Natural killer cell (primary cell): Measurements from ENCODE around the gene NRG3. TPM values are rescaled to one million over a fixed set of nuclear protein-coding genes. Genes with fewer than 3 reads are reported as not detected.

Source experiments
- ATAC-seq, 3 donors: fragments of 150-1000 bp in 2 of 3; fragments of 200-7000 bp in 1 of 3; cut with Tn5 transposase; 1 replicate in 1 of 3; 2 replicates in 2 of 3; pipeline ENCODE4 v1.10.0; 2021; ENCODE audit warnings: mild to moderate bottlenecking in 2 of 3, moderate library complexity in 2 of 3
- DNase-seq, 2 donors: peaks; one replicate each; pipeline versions ENCODE4 v3.0.0 to v3.0.0-alpha.2; 2013 to 2021; ENCODE audit warnings: mixed read lengths in 1 of 2
- H3K27ac ChIP-seq: one replicate; pipeline ENCODE4 v1.5.1; 2013; ENCODE audit warnings: mild to moderate bottlenecking, low read length
- H3K27me3 ChIP-seq: one replicate; pipeline ENCODE4 v1.6.1; 2013; ENCODE audit warnings: low read length; ENCODE audit not compliant: control insufficient read depth, insufficient read depth
- H3K36me3 ChIP-seq: one replicate; pipeline ENCODE4 v1.6.1; 2013; ENCODE audit warnings: low read length; ENCODE audit not compliant: control insufficient read depth, insufficient read depth
- H3K4me1 ChIP-seq: one replicate; pipeline ENCODE4 v1.6.1; 2013; ENCODE audit warnings: low read length; ENCODE audit not compliant: control insufficient read depth, insufficient read depth
- H3K4me3 ChIP-seq: one replicate; pipeline ENCODE4 v1.5.1; 2013; ENCODE audit warnings: low read length
- H3K9me3 ChIP-seq: one replicate; pipeline ENCODE4 v1.6.1; 2013; ENCODE audit warnings: low read length; ENCODE audit not compliant: control insufficient read depth, insufficient read depth
- H3K27ac Mint-ChIP-seq, 2 donors: one replicate each; pipeline ENCODE4 v1.8.0; 2022; ENCODE audit warnings: mild to moderate bottlenecking in 2 of 2, mixed read lengths in 2 of 2, moderate library complexity in 1 of 2
- H3K27me3 Mint-ChIP-seq, 2 donors: one replicate each; pipeline ENCODE4 v1.8.0; 2022; ENCODE audit warnings: low read depth in 2 of 2, mixed read lengths in 2 of 2
- H3K36me3 Mint-ChIP-seq: one replicate; pipeline ENCODE4 v1.8.0; 2022; ENCODE audit warnings: mixed read lengths
- H3K4me1 Mint-ChIP-seq, 2 donors: one replicate each; pipeline ENCODE4 v1.8.0; 2022; ENCODE audit warnings: mixed read lengths in 2 of 2
- H3K4me3 Mint-ChIP-seq: one replicate; pipeline ENCODE4 v1.8.0; 2022; ENCODE audit warnings: mild to moderate bottlenecking, moderate library complexity, mixed read lengths
- H3K9me3 Mint-ChIP-seq, 2 donors: one replicate each; pipeline ENCODE4 v1.8.0; 2022; ENCODE audit warnings: mixed read lengths in 2 of 2
- WGBS: methylation state at CpG from one replicate; pipeline ENCODE4 v1.1.7; 2013; ENCODE audit warnings: missing lambda C conversion rate; ENCODE audit not compliant: insufficient coverage; 5-methylcytosine and 5-hydroxymethylcytosine counted together
- intact Hi-C: fragments of 100-400 bp; cut with micrococcal nuclease; formaldehyde crosslinking; loops from one replicate; pipeline ENCODE4 v1.14.2; 2022
- total RNA-seq, 4 donors: library from RNA; stranded (reverse); fragments of 120-200 nt in 1 of 4; gene quantifications; one replicate each; pipeline versions ENCODE4 v1.2.3 to v1.2.4, GENCODE V29; 2013 to 2022
- TF ChIP-seq, protein P1 (sequence below): fragments of 200-600 bp; IDR thresholded peaks from one replicate; pipeline ENCODE4 v1.8.0; 2022; ENCODE audit warnings: antibody characterized with exemption

NRG3 gene
- total RNA-seq, 3 donors from 2014 or later (not counting 1 experiment from before 2014, with no cell fraction given): not detected

GRCh38 chr10:81905161-81905560, 30.2 kb downstream of the NRG3 start:
- TF ChIP-seq, protein P1, sequence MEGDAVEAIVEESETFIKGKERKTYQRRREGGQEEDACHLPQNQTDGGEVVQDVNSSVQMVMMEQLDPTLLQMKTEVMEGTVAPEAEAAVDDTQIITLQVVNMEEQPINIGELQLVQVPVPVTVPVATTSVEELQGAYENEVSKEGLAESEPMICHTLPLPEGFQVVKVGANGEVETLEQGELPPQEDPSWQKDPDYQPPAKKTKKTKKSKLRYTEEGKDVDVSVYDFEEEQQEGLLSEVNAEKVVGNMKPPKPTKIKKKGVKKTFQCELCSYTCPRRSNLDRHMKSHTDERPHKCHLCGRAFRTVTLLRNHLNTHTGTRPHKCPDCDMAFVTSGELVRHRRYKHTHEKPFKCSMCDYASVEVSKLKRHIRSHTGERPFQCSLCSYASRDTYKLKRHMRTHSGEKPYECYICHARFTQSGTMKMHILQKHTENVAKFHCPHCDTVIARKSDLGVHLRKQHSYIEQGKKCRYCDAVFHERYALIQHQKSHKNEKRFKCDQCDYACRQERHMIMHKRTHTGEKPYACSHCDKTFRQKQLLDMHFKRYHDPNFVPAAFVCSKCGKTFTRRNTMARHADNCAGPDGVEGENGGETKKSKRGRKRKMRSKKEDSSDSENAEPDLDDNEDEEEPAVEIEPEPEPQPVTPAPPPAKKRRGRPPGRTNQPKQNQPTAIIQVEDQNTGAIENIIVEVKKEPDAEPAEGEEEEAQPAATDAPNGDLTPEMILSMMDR: no peak
- H3K27ac Mint-ChIP-seq: no peak overlapping the region
- no peaks in the 10 kb centered on the region for H3K9me3 ChIP-seq
- intact Hi-C loops: no loop called here
- H3K9me3 Mint-ChIP-seq: peaks cover 9 to 12% of the 10 kb centered on the region in 2 donors
- no peaks in the 10 kb centered on the region for H3K27me3 Mint-ChIP-seq
- ATAC-seq (no peak), DNase-seq (no peak)
- H3K4me1 ChIP-seq: no peaks in the 10 kb centered on the region
- no peaks in the 10 kb centered on the region for H3K36me3 Mint-ChIP-seq
- H3K4me3 Mint-ChIP-seq: no peak overlapping the region
- H3K4me3 ChIP-seq: no peak overlapping the region
- no peaks in the 10 kb centered on the region for H3K36me3 ChIP-seq
- no peaks in the 10 kb centered on the region for H3K4me1 Mint-ChIP-seq
- H3K27me3 ChIP-seq: no peaks in the 10 kb centered on the region
- H3K27ac ChIP-seq: no peak overlapping the region
- WGBS: 56% methylated on average over 2 of the region's 4 CpGs

GRCh38 chr10:81909453-81909852, 34.5 kb downstream of the NRG3 start:
- Histone ChIP-seq H3K9me3 (no peaks in the 10 kb centered on the region), H3K4me1 (no peaks in the 10 kb centered on the region), H3K4me3 (no peak overlapping the region), H3K36me3 (no peaks in the 10 kb centered on the region), H3K27me3 (no peaks in the 10 kb centered on the region), H3K27ac (no peak overlapping the region)
- no peak for ATAC-seq
- no peaks in the 10 kb centered on the region for H3K4me1 Mint-ChIP-seq
- H3K27ac Mint-ChIP-seq: no peak overlapping the region
- no peak for DNase-seq
- 80% methylated on average over 2 of the region's 2 CpGs for WGBS
- TF ChIP-seq, protein P1: no peak
- H3K9me3 Mint-ChIP-seq: peaks cover 15 to 16% of the 10 kb centered on the region in 2 donors
- intact Hi-C loops: no loop called here
- no peaks in the 10 kb centered on the region for H3K36me3 Mint-ChIP-seq
- no peaks in the 10 kb centered on the region for H3K27me3 Mint-ChIP-seq
- no peak overlapping the region for H3K4me3 Mint-ChIP-seq

DNA sequence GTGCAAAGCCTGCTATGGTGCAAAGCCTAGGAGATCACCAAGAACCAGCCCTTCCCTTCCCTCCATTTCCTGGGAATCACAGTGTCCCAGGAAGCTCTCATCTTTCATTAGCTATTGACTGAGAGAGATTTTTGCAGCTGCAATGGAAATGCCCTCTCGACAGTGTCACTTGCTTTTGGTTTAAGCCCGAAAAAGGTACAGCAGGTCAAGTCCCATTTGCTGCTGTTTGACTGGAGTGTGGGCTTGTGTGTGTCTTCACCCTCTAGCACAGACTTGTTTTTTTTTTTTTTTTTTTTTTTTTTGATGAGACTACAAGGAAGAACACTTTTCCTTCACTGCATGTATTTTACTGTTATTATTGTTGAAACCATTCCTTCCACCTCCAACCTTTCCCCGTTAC, 36.3 kb downstream of the NRG3 start:
- 92% methylated on average over 3 of the region's 3 CpGs for WGBS
- no peaks in the 10 kb centered on the region for H3K36me3 Mint-ChIP-seq
- intact Hi-C loops: no loop called here
- DNase-seq (no peak), ATAC-seq (no peak)
- peaks cover 12 to 13% of the 10 kb centered on the region in 2 donors for H3K9me3 Mint-ChIP-seq
- no peaks in the 10 kb centered on the region for H3K4me1 Mint-ChIP-seq
- TF ChIP-seq, protein P1: no peak
- no peaks in the 10 kb centered on the region for H3K27me3 Mint-ChIP-seq
- Histone ChIP-seq H3K4me3 (no peak overlapping the region), H3K36me3 (no peaks in the 10 kb centered on the region), H3K27ac (no peak overlapping the region), H3K9me3 (no peaks in the 10 kb centered on the region), H3K27me3 (no peaks in the 10 kb centered on the region), H3K4me1 (no peaks in the 10 kb centered on the region)
- no peak overlapping the region for H3K4me3 Mint-ChIP-seq
- no peak overlapping the region for H3K27ac Mint-ChIP-seq

- intact Hi-C loops: no loop called here
- DNase-seq (no peak), ATAC-seq (no peak)
- Histone ChIP-seq H3K27ac (no peak overlapping the region), H3K36me3 (no peaks in the 10 kb centered on the region), H3K4me3 (no peak overlapping the region), H3K9me3 (no peaks in the 10 kb centered on the region), H3K27me3 (no peaks in the 10 kb centered on the region), H3K4me1 (no peaks in the 10 kb centered on the region)
- no peaks in the 10 kb centered on the region for H3K36me3 Mint-ChIP-seq
- WGBS: 60% methylated on average over 1 of the region's 3 CpGs
- H3K4me3 Mint-ChIP-seq: no peak overlapping the region
- peaks cover 9% of the 10 kb centered on the region in 2 donors for H3K9me3 Mint-ChIP-seq
- H3K4me1 Mint-ChIP-seq: no peaks in the 10 kb centered on the region
- H3K27ac Mint-ChIP-seq: no peak overlapping the region
- TF ChIP-seq, protein P1: no peak
- no peaks in the 10 kb centered on the region for H3K27me3 Mint-ChIP-seq
Measured at GRCh38 chr10:81914736-81915503, 39.9 kb downstream of the NRG3 start.
